Posterior vena cava (tissue), 2 donors: ENCODE results near the gene CALML3. TPM values are rescaled to one million over a fixed set of nuclear protein-coding genes. Genes with fewer than 3 reads are reported as not detected.

Source experiments
- DNase-seq: peaks from one replicate; pipeline ENCODE4 v3.0.0-alpha.2; 2020; ENCODE audit warnings: low spot score
- intact Hi-C, 2 donors: fragments of 100-400 bp; cut with DNase I; formaldehyde crosslinking; loops; one replicate each; pipeline versions ENCODE4 v1.14.1 to v1.14.2; 2022 to 2023
- total RNA-seq, 2 donors: library from RNA; stranded (reverse); fragmentation: NEBNext Ultra II Directional; extraction: Animal tissue kit (Norgen Biotek cat#: 25700); gene quantifications; one replicate each; pipeline ENCODE4 v1.2.1, GENCODE V29; 2021
- donor health status: DM: yes; HTN: yes; CAD: no.
- donor health status: DM: yes; HTN: yes; CAD: no.

CALML3 gene
- total RNA-seq, 2 donors from 2014 or later = not detected

DNA sequence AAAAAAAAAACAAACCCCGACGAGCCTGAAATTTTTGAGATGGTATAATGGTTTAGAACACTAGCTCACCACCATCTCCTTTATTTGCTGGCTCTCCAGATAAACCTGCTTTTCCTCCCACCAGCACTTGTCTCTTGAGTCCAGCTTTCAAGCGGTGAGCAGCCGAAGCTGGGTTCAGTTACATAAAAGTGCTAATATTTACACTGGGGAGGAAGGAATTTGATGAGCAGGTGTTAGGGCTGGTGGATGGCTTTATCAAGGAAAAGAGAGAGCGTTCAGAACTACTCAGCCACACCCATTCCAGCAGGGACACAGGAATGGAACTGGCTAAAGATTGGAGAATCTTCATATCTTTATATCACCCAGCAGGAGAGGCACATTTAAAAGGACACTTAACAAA lies 6.6 kb upstream of the CALML3 start:
- intact Hi-C loops = no loop called here
- DNase-seq = no peak

DNA sequence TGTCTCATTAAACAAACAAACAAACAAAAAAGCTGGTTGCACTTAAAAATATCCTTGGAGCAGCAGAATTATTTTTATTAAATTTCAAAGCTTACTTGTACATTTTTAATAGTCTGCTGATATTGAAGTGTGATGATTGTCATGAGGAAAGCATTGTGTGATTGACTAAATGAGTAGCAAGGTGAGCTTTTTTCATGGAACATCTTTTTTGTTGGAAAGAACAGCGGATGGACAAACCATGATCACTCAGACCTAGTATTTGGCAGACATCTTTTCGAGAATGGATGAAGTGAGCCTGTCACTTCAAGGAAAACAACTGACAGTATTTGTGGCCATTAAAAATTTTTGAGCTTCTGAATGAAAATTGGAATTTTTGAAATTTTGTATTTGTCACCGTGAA lies 5.7 kb upstream of the CALML3 start:
- no peak for DNase-seq
- intact Hi-C loops = no loop called here

DNA sequence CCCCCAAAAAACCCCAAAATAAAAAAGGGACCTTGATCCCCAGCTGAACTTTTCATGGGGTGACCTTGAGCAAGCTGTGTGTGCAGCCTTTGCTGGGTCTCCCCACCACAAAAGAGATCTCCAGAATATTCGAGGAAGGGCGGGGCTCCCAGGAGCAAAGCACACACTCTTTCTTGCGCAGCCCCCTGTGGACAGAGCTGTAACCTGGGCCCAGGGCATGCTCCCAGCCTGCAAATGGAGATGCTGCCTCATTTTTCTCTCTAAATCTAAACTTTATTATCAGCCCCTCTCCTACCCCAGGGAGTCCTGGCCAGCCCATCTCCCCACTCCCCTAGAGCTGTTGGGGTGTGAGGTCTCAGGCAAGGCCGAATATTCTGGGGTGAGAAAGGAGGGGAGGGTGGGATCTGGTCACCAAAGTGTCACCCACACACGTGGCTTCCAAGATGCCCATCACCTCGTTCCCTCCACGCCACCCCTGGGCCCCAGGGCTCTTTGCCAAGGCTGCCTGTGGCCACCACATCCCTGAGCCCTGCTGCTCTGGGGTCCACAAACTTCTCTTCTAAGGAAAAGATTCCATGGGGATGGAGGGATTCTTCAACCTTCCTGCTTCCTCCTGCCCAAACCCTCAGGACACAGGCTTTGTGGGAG lies 1.7 kb upstream of the CALML3 start:
- DNase-seq = peak; percentile 45
- intact Hi-C loops = no loop called here

GRCh38 chr10:5523796-5524574 lies 776 bp upstream of the CALML3 start:
- intact Hi-C loops = no loop called here
- peak; percentile 60 for DNase-seq

GRCh38 chr10:5525561-5526341 lies 990 bp downstream of the CALML3 start:
- intact Hi-C loops = no loop called here
- DNase-seq = peak; percentile 75

DNA sequence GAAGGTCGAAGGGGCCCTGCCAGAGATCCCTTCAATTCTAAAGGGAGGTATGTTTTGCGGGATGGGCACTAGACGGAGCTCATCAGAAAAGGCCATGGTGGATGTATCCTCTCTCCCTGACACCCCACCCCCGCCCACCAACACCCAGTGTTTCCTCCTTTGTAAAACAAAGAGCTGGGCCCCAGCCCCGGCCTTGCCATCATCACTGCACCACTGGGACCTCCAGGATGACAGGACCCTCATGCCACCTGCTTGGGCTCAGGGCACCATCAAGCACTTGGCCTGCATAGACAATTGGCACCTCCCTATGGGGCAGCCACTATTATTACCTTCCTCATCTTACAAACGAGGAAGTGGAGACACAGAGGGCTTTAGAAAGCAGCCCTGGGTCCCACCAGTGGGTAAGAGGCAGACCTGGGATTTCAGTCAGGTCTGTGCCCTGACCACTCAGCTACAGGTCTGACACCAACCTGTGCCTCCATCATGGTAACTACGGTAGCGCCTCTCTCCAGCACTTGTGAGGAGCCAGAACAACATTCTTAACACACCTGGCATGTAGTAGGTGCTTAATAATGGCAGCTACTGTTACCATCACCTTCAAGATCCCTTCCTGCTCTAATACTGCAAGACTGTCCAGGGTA lies 2.0 kb downstream of the CALML3 start:
- intact Hi-C loops = no loop called here
- peak; percentile 71 for DNase-seq

GRCh38 chr10:5527332-5528200 lies 2.8 kb downstream of the CALML3 start:
- intact Hi-C loops = no loop called here
- DNase-seq = peak; percentile 50

DNA sequence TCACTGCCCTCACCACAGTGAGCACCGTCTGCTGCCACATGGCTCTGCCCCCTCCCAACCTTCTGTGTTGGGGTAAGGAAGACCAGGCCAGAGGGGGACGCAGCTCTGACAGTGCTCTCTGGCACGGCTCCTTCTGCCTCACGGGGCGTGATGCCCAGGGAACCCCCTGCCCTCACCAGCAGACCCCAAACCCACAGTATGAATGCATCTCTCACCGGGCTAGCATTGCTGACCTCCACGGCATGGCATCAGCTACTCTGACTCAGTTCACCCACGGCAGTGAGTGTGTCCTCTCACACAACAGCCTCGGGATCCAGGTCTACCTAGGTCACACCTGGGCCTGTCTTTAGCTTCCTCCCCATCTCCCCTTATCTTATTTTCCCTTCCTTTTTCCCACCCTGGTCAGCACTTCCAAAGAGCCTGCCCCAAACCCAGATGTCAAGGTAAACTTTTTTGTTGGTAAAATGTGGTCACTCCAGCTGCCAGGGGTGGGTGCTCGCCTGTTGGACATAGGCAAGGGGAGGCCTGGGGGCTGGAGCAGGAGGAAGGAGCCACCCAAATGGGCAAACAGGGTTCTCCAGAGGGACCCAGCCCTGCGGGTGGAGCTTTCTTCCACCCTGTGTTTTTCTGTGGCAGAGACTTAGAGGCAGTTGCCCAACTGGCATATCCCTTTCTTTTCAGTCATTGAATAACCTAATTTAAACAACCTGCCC lies 4.4 kb downstream of the CALML3 start:
- intact Hi-C loops = no loop called here
- peak; percentile 72 for DNase-seq

GRCh38 chr10:5529702-5530411 lies 5.1 kb downstream of the CALML3 start:
- intact Hi-C loops = loop anchor here in 1 of 2 donors (5.0 kb wide), 1 partner anchor 1243 kb away; no protein-coding TSS in a partner anchor

GRCh38 chr10:5530412-5530806 lies 5.6 kb downstream of the CALML3 start:
- DNase-seq = peak; percentile 52
- intact Hi-C loops = loop anchor here in 1 of 2 donors (5.0 kb wide), 1 partner anchor 1243 kb away; no protein-coding TSS in a partner anchor

More at GRCh38 chr10:5529702-5530411, 5.1 kb downstream of the CALML3 start:
- peak; percentile 31 for DNase-seq

DNA sequence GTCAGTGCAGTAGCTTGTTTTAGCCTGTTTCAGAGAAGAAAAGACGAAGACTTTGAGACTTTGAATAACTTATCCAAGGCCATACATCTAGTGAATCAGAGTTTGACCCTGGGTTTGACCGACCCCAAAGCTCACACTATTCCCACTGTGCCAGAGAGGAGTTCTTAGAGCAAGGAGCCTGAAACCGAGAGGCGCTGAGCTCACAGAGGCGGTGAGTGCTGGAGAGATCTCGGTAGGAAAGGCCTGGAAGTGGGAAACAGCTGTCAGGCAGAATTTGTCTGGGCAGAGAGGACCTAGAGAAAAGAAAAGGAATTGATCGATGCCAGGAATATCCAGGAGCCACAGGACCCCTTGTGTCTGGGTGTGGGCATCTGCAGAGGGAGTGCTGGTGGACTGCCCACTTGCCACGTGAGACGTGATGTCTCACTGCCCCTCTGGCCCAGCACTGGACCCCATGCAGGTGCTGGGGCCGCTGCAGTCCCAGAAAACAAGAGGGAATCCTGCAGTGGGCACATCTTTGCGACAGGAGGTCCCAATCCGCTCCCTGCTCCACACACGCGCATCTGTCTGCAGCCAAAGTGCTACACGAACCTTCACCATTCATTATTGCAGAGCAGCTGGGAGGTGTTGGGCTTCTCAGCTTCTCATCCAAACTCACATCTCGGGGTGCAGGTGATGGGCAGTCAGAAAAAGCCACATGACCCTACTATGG lies 6.2 kb downstream of the CALML3 start:
- intact Hi-C loops = loop anchor here in 1 of 2 donors (5.0 kb wide), 1 partner anchor 1244 kb away; no protein-coding TSS in a partner anchor

GRCh38 chr10:5531558-5532306 lies 7.0 kb downstream of the CALML3 start:
- DNase-seq = peak; percentile 32
- intact Hi-C loops = loop anchor here in 1 of 2 donors (5.0 kb wide), 1 partner anchor 1244 kb away; no protein-coding TSS in a partner anchor

More for the DNA sequence above, 6.2 kb downstream of the CALML3 start:
- peak; percentile 35 for DNase-seq

- DNase-seq = peak; percentile 56
- intact Hi-C loops = loop anchor here in 1 of 2 donors (5.0 kb wide), 1 partner anchor 1245 kb away; no protein-coding TSS in a partner anchor
Measured at GRCh38 chr10:5532307-5532605, 7.5 kb downstream of the CALML3 start.

DNA sequence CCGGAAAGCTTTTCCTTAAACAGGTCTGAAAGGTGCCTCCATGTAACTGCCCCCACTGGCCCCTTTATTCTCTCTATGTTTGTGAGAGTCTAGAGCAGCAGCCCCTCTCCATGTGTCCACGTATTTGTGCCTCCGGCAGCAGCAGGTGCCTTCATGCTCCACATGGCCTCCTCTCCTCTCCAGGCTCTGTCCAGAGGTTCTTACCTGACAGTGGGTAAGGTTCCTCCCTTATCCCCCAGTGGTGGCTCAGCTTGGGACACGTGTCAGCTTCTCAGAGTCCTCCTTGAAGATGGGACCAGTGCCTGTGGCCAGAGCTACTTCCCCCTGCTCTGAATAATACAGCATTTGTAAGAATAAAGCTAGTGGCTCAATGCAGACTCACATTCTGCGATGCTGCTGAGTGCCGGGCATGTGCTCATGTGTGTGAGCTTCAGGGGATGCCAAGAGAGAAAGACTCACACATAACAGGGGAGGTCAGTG lies 7.9 kb downstream of the CALML3 start:
- DNase-seq = peak; percentile 75
- intact Hi-C loops = loop anchor here in 1 of 2 donors (5.0 kb wide), 1 partner anchor 1245 kb away; no protein-coding TSS in a partner anchor

- intact Hi-C loops = loop anchor here in 1 of 2 donors (5.0 kb wide), 1 partner anchor 1246 kb away; no protein-coding TSS in a partner anchor
- DNase-seq = peak; percentile 79
Measured at GRCh38 chr10:5533098-5533731, 8.5 kb downstream of the CALML3 start.
